DMS 273 treated with DMSO at 0.1 percent for 48 hours (cell line): ENCODE results near the gene IL23R.
"Not testable (repeated sequence)": the region's sequence is repeated elsewhere in the genome, so short reads cannot be mapped to it uniquely, and the experiment has no call there.

ENCODE experiments used
- DNase-seq: peaks from one replicate; lab custom pipeline; 2025; lab: John Stamatoyannopoulos, UW

The IL23R gene

GRCh38 chr1:67194209-67194863, 28.1 kb downstream of the IL23R start:
- DNase-seq = no peak

- DNase-seq = no peak
Measured at GRCh38 chr1:67200755-67201154, 34.5 kb downstream of the IL23R start.

- no peak for DNase-seq
Measured at GRCh38 chr1:67201891-67202290, 35.6 kb downstream of the IL23R start.

- no peak for DNase-seq
Measured at GRCh38 chr1:67204298-67204980, 38.2 kb downstream of the IL23R start.

GRCh38 chr1:67207398-67207797, 41.1 kb downstream of the IL23R start:
- DNase-seq = not testable (repeated sequence)

- no peak for DNase-seq
Measured at GRCh38 chr1:67208217-67208616, 42.0 kb downstream of the IL23R start.

GRCh38 chr1:67209521-67209920, 43.3 kb downstream of the IL23R start:
- DNase-seq = no peak

- DNase-seq = no peak
Measured at GRCh38 chr1:67211589-67212563, 45.6 kb downstream of the IL23R start.

GRCh38 chr1:67213164-67213563, 46.9 kb downstream of the IL23R start:
- no peak for DNase-seq

- no peak for DNase-seq
Measured at GRCh38 chr1:67213948-67214347, 47.7 kb downstream of the IL23R start.

GRCh38 chr1:67214420-67215174, 48.3 kb downstream of the IL23R start:
- DNase-seq = peak; percentile 3

- DNase-seq = no peak
Measured at GRCh38 chr1:67216401-67216800, 50.1 kb downstream of the IL23R start.

GRCh38 chr1:67217417-67217816, 51.2 kb downstream of the IL23R start:
- DNase-seq = no peak

- DNase-seq = no peak
Measured at GRCh38 chr1:67217938-67218337, 51.7 kb downstream of the IL23R start.

GRCh38 chr1:67224856-67225255, 58.6 kb downstream of the IL23R start:
- peak; percentile 4 for DNase-seq

GRCh38 chr1:67226688-67227087, 60.4 kb downstream of the IL23R start:
- no peak for DNase-seq

- DNase-seq = no peak
Measured at GRCh38 chr1:67227196-67227595, 60.9 kb downstream of the IL23R start.

- DNase-seq = no peak
Measured at GRCh38 chr1:67228791-67229190, 62.5 kb downstream of the IL23R start.

- no peak for DNase-seq
Measured at GRCh38 chr1:67230539-67230938, 64.3 kb downstream of the IL23R start.

- DNase-seq = no peak
Measured at GRCh38 chr1:67236277-67236676, 70.0 kb downstream of the IL23R start.

- DNase-seq = no peak
Measured at GRCh38 chr1:67239738-67240137, 73.5 kb downstream of the IL23R start.

- no peak for DNase-seq
Measured at GRCh38 chr1:67241200-67241746, 75.0 kb downstream of the IL23R start.
